Measurements from ENCODE around the gene KBTBD4.

DNA sequence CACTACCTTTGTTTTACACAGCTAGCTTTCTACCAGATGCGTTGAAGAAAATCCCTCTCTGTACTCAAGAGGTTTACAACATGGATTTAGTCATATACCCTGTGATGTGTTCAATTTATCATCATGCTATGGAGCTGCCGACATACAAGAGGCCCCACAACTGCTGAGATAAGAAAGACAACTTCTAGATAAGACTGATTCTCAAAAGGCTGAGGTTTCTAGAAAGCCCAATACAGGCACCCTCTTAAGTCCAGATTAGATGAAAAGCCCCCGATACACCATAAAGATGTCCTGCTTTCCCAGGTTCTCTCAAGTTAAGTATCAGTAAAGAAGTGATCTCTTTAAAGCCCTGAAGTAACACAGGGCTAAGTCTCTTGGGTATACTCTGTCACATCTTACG is 49.3 kb upstream of the KBTBD4 start:
- TF ChIP-seq, protein P1, sequence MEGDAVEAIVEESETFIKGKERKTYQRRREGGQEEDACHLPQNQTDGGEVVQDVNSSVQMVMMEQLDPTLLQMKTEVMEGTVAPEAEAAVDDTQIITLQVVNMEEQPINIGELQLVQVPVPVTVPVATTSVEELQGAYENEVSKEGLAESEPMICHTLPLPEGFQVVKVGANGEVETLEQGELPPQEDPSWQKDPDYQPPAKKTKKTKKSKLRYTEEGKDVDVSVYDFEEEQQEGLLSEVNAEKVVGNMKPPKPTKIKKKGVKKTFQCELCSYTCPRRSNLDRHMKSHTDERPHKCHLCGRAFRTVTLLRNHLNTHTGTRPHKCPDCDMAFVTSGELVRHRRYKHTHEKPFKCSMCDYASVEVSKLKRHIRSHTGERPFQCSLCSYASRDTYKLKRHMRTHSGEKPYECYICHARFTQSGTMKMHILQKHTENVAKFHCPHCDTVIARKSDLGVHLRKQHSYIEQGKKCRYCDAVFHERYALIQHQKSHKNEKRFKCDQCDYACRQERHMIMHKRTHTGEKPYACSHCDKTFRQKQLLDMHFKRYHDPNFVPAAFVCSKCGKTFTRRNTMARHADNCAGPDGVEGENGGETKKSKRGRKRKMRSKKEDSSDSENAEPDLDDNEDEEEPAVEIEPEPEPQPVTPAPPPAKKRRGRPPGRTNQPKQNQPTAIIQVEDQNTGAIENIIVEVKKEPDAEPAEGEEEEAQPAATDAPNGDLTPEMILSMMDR (IDR thresholded peaks at IDR 0.05 in 4 of 5, conservative IDR thresholded peaks at IDR 0.05 in 1 of 5) = no peak
- no peak for TF ChIP-seq POLR2A (IDR thresholded peaks at IDR 0.05)
